ENCODE results near the gene TAF1B. TPM values are rescaled to one million over a fixed set of nuclear protein-coding genes. Genes with fewer than 3 reads are reported as not detected.

The TAF1B gene
- total and polyA plus RNA-seq, 2 experiments from 2014 or later, result 8.0 to 19.4 TPM

DNA sequence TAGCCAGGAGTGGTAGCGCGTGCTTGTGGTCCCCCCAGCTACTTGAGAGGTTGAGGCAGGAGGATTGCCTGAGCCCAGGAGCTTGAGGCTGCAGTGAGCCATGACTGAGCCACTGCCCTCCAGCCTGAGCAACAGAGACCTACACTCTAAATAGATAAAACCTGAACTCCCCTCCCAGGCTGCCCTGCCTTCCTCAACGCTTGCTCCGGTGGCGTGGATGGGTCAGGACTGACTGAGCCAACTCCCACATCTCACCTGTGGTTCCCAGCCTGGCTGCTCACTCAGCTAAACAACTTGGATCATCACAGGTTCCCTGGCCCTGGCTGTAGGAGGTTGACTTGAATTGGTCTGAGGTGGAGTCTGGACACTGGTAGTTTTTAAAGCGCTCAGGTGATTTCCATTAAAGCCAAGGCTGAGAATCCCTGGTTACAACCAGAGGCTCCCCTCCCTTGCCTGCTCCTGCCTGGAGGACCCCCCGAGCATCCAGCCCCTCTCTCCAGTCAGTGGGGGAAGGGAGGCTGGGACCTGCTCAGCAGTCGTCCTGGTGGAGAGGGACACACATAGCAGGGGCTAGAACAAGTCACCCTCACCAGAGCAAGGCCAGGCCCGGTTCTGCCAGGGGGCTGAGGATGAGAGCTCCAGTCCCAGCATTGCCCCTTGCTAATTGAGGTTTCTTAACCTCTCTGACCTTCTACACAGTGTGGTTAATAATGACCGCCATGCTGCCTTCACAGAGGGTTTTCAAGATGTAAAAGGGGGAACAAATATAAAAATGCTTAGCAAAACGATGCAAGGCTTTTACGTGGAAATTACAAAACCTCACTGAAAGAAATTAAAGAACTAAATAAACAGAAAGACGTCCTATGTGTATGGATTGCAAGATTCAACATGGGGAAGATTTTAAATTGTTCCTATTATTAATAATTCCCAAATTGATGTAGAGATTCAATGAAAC is 46.9 kb upstream of the TAF1B start:
- no peak overlapping the region for H3K27ac ChIP-seq
- H3K4me1 ChIP-seq (ENCODE audit: insufficient read depth), result peaks cover 17% of the 10 kb centered on the region
- 81% methylated on average over 13 of the region's 13 CpGs for WGBS (ENCODE audit: low lambda C conversion rate, missing lambda C conversion rate)
- no peaks in the 10 kb centered on the region for H4K20me1 ChIP-seq (ENCODE audit: insufficient read depth, poor library complexity, severe bottlenecking)
- H2AFZ ChIP-seq, result no peak overlapping the region
- TF ChIP-seq EZH2phosphoT487 (IDR thresholded peaks at IDR 0.05; ENCODE audit: low read depth, severe bottlenecking, unreplicated experiment) (no peak), EZH2 (IDR thresholded peaks at IDR 0.05; ENCODE audit: borderline replicate concordance) (no peak)
- TF ChIP-seq, protein P1, sequence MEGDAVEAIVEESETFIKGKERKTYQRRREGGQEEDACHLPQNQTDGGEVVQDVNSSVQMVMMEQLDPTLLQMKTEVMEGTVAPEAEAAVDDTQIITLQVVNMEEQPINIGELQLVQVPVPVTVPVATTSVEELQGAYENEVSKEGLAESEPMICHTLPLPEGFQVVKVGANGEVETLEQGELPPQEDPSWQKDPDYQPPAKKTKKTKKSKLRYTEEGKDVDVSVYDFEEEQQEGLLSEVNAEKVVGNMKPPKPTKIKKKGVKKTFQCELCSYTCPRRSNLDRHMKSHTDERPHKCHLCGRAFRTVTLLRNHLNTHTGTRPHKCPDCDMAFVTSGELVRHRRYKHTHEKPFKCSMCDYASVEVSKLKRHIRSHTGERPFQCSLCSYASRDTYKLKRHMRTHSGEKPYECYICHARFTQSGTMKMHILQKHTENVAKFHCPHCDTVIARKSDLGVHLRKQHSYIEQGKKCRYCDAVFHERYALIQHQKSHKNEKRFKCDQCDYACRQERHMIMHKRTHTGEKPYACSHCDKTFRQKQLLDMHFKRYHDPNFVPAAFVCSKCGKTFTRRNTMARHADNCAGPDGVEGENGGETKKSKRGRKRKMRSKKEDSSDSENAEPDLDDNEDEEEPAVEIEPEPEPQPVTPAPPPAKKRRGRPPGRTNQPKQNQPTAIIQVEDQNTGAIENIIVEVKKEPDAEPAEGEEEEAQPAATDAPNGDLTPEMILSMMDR (IDR thresholded peaks at IDR 0.05; ENCODE audit: poor library complexity), result no peak
- no peak for DNase-seq (ENCODE audit: low spot score)
- H3K9me3 ChIP-seq (ENCODE audit: low read depth), result no peaks in the 10 kb centered on the region
- H3K4me2 ChIP-seq, result no peak overlapping the region
- H3K27me3 ChIP-seq, result no peaks in the 10 kb centered on the region
- no peaks in the 10 kb centered on the region for H3K36me3 ChIP-seq (replicated peaks; ENCODE audit: insufficient read depth, low read depth)
- no peak overlapping the region for H3K4me3 ChIP-seq
- no peaks in the 10 kb centered on the region for H3K79me2 ChIP-seq
- H3K9me2 ChIP-seq (replicated peaks; ENCODE audit: insufficient read depth), result no peaks in the 10 kb centered on the region

DNA sequence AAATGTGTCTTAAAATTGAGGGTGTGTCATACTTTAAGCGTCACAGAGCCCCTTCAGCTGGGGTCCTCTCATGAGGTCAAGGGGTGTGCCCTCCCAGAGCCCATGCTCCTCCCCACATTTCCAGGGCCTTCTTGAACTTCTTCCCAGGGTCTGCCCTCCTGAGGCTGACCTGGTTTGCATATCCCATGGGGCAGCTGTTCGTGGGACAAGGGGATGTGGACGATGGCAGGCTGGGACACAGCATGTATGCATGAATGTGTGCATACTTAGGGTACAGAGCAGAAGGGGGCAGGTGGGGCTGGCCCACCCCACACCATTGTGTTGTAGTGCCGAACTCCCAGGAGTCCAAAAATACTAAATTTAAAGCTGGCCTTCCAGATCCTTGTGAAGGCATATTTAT is 46.2 kb upstream of the TAF1B start:
- H3K27ac ChIP-seq, result peak overlapping the region; percentile 70
- WGBS (ENCODE audit: low lambda C conversion rate, missing lambda C conversion rate), result 78% methylated on average over 4 of the region's 4 CpGs

DNA sequence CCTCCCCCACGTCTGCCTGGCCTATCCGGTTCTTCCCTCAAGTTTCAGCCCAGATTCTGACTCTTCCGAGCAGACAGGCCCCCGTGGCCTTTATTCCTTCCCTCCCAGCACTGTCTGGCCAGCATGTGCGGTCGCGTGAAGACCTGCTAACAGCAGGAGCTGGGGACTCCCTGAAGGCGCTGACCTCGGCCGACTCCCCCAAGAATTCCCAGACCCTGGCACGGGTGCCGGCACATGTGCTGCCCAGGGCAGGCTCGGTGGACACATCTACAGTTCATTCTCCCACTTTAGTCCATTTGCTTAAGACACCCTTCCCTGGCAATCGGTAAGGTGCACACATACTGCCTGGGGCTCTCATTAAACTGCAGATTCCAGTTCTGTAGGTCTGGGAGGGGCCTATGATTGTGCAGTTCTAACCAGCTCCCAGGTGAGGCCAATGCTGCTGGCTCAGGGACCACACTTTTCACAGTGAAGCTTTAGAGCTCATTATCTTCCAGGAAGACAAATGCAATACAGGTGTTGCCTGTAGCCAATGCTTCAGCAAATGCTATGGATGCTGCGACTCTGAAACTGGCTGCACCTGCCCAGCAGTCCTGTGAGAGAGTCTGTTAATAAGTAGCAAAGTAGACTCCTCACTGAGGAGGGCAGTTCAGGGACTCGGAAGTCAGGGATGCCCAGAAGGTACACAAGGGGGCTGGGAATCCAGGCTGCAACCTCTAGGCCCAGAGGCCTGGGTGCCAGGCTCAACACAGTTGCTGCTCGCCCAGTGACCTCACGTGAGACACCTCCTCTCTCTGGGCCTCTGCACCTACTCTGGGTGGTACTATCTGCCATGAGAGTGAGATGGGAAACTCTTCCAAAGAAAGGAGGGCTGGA is 45.4 kb upstream of the TAF1B start:
- Histone ChIP-seq H4K20me1 (ENCODE audit: insufficient read depth, poor library complexity, severe bottlenecking) (no peaks in the 10 kb centered on the region), H3K4me2 (no peak overlapping the region), H3K9me2 (replicated peaks; ENCODE audit: insufficient read depth) (no peaks in the 10 kb centered on the region), H3K27ac (peak overlapping the region; percentile 70), H3K4me3 (no peak overlapping the region), H2AFZ (no peak overlapping the region), H3K9me3 (ENCODE audit: low read depth) (no peaks in the 10 kb centered on the region), H3K36me3 (replicated peaks; ENCODE audit: insufficient read depth, low read depth) (no peaks in the 10 kb centered on the region), H3K27me3 (no peaks in the 10 kb centered on the region), H3K4me1 (ENCODE audit: insufficient read depth) (peaks cover 19% of the 10 kb centered on the region), H3K79me2 (no peaks in the 10 kb centered on the region)
- no peak for TF ChIP-seq EZH2 (IDR thresholded peaks at IDR 0.05; ENCODE audit: borderline replicate concordance)
- 66% methylated on average over 18 of the region's 18 CpGs for WGBS (ENCODE audit: low lambda C conversion rate, missing lambda C conversion rate)
- peak; percentile 66 for DNase-seq (ENCODE audit: low spot score)

More for the DNA sequence above, 46.2 kb upstream of the TAF1B start:
- no peak overlapping the region for H3K4me3 ChIP-seq
- TF ChIP-seq EZH2phosphoT487 (IDR thresholded peaks at IDR 0.05; ENCODE audit: low read depth, severe bottlenecking, unreplicated experiment) (no peak), EZH2 (IDR thresholded peaks at IDR 0.05; ENCODE audit: borderline replicate concordance) (no peak)
- TF ChIP-seq, protein P1 (IDR thresholded peaks at IDR 0.05; ENCODE audit: poor library complexity), result no peak
- H3K4me2 ChIP-seq, result no peak overlapping the region
- H3K9me3 ChIP-seq (ENCODE audit: low read depth), result no peaks in the 10 kb centered on the region
- no peaks in the 10 kb centered on the region for H3K36me3 ChIP-seq (replicated peaks; ENCODE audit: insufficient read depth, low read depth)
- no peaks in the 10 kb centered on the region for H3K79me2 ChIP-seq
- H2AFZ ChIP-seq, result no peak overlapping the region
- no peaks in the 10 kb centered on the region for H4K20me1 ChIP-seq (ENCODE audit: insufficient read depth, poor library complexity, severe bottlenecking)
- H3K9me2 ChIP-seq (replicated peaks; ENCODE audit: insufficient read depth), result no peaks in the 10 kb centered on the region
- peaks cover 19% of the 10 kb centered on the region for H3K4me1 ChIP-seq (ENCODE audit: insufficient read depth)
- no peak for DNase-seq (ENCODE audit: low spot score)
- H3K27me3 ChIP-seq, result no peaks in the 10 kb centered on the region
